ENCODE results near the gene POLA2. TPM values are rescaled to one million over a fixed set of nuclear protein-coding genes. Genes with fewer than 3 reads are reported as not detected.
A peak's percentile ranks its signal among the peaks of the same experiment; 100 is the strongest.
"Not testable (repeated sequence)": the region's sequence is repeated elsewhere in the genome, so short reads cannot be mapped to it uniquely, and the experiment has no call there.

Gene POLA2
- total RNA-seq, 1 experiment from 2014 or later, result 25.3 TPM

GRCh38 chr11:65243797-65244196 lies 18.0 kb upstream of the POLA2 start:
- Mint-ChIP-seq H3K27me3 (ENCODE audit: insufficient read depth, unreplicated experiment) (no peaks in the 10 kb centered on the region), H3K4me3 (ENCODE audit: unreplicated experiment) (no peak overlapping the region), H3K9me3 (ENCODE audit: unreplicated experiment) (peaks cover 11% of the 10 kb centered on the region), H3K27ac (ENCODE audit: unreplicated experiment) (no peak overlapping the region), H3K4me1 (ENCODE audit: low read depth, unreplicated experiment) (peaks cover 7% of the 10 kb centered on the region), H3K36me3 (ENCODE audit: insufficient read depth, unreplicated experiment) (no peaks in the 10 kb centered on the region)
- Histone ChIP-seq H3K4me1 (peaks cover 20% of the 10 kb centered on the region), H3K36me3 (ENCODE audit: control insufficient read depth, insufficient read depth, low read length) (no peaks in the 10 kb centered on the region), H3K4me3 (ENCODE audit: low read depth, low read length) (no peak overlapping the region), H3K27me3 (replicated peaks; ENCODE audit: control insufficient read depth, insufficient read depth, low read length) (no peaks in the 10 kb centered on the region), H3K9me3 (peaks cover 12% of the 10 kb centered on the region; the same call in 1 of the 2 replicates)
- BruUV-seq (replicated peaks), result no TSS peak
- POLR2A ChIA-PET, result no interaction called here
- no peak for DNase-seq
- intact Hi-C loops (cut with micrococcal nuclease; ENCODE audit: unreplicated experiment), result no loop called here
- TF ChIP-seq CTCF (IDR thresholded peaks at IDR 0.05; ENCODE audit: insufficient read depth in 1 of 2, low read depth in 1 of 2, low read length in 1 of 2, severe bottlenecking in 1 of 2, unreplicated experiment in 1 of 2), result no peak
- CTCF ChIA-PET, result interaction anchor here (0.7 kb wide), 1 partner anchor 40 kb away, joined by 4 read pairs; no protein-coding TSS in a partner anchor

DNA sequence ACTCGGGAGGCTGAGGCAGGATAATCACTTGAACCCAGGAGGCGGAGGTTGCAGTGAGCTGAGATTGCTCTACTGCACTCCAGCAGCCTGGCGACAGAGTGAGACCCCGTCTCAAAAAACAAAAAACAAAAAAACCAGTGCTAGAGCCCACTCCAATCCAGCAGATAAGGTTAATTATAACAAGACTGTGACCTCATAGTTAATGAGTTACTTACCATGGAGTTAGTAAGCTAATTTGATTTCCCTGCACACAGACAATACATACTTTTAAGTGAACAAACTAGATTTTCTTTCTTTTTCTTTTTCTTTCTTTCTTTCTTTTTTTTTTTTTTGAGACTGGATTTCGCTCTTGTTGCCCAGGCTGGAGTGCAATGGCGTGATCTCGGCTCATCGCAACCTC lies 16.7 kb upstream of the POLA2 start:
- Histone ChIP-seq H3K4me1 (peaks cover 20% of the 10 kb centered on the region), H3K9me3 (peaks cover 12% of the 10 kb centered on the region; the same call in 1 of the 2 replicates)
- H3K36me3 Mint-ChIP-seq (ENCODE audit: insufficient read depth, unreplicated experiment); DNase-seq; H3K27me3 ChIP-seq (replicated peaks; ENCODE audit: control insufficient read depth, insufficient read depth, low read length); BruUV-seq (replicated peaks); H3K36me3 ChIP-seq (ENCODE audit: control insufficient read depth, insufficient read depth, low read length); H3K27me3 Mint-ChIP-seq (ENCODE audit: insufficient read depth, unreplicated experiment); H3K4me3 ChIP-seq (ENCODE audit: low read depth, low read length); POLR2A ChIA-PET; H3K4me3 Mint-ChIP-seq (ENCODE audit: unreplicated experiment); H3K4me1 Mint-ChIP-seq (ENCODE audit: low read depth, unreplicated experiment); intact Hi-C loops (cut with micrococcal nuclease; ENCODE audit: unreplicated experiment); H3K27ac Mint-ChIP-seq (ENCODE audit: unreplicated experiment): not testable (repeated sequence)
- H3K9me3 Mint-ChIP-seq (ENCODE audit: unreplicated experiment), result peaks cover 11% of the 10 kb centered on the region
- CTCF ChIA-PET, result interaction anchor here (1.2 kb wide), 1 partner anchor 19 kb away, joined by 3 read pairs; no protein-coding TSS in a partner anchor

DNA sequence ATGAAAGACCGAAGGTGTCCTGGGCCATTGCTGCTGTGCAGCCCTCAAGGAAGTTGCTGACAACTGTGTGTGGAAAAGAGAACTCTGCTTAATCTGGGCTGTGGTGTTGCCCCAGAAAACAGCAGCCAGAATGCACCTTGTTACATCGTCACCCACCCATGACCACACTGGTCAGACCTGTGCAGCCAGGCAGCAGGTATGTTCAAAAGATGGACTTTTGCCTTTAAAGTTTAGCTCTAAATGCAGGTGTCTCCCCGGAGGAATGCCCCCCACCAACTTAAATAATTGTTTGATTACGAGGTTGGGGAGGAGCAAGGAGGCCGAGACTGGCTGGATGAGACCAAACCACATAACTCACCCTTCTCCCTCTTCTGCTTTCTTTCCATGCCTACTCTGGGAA lies 15.3 kb upstream of the POLA2 start:
- Mint-ChIP-seq H3K9me3 (ENCODE audit: unreplicated experiment) (peaks cover 11% of the 10 kb centered on the region), H3K27ac (ENCODE audit: unreplicated experiment) (peak overlapping the region; percentile 75), H3K36me3 (ENCODE audit: insufficient read depth, unreplicated experiment) (no peaks in the 10 kb centered on the region), H3K4me1 (ENCODE audit: low read depth, unreplicated experiment) (peaks cover 7% of the 10 kb centered on the region), H3K4me3 (ENCODE audit: unreplicated experiment) (no peak overlapping the region), H3K27me3 (ENCODE audit: insufficient read depth, unreplicated experiment) (no peaks in the 10 kb centered on the region)
- intact Hi-C loops (cut with micrococcal nuclease; ENCODE audit: unreplicated experiment), result no loop called here
- no TSS peak for BruUV-seq (replicated peaks)
- no peaks in the 10 kb centered on the region for H3K36me3 ChIP-seq (ENCODE audit: control insufficient read depth, insufficient read depth, low read length)
- H3K4me3 ChIP-seq (ENCODE audit: low read depth, low read length), result no peak overlapping the region
- H3K4me1 ChIP-seq, result peaks cover 20% of the 10 kb centered on the region
- POLR2A ChIA-PET, result interaction anchor here (0.6 to 0.9 kb wide), 2 partner anchors 29 to 87 kb away, joined by 3 to 9 read pairs; partner anchors contain the start of gene DPF2
- peak; percentile 66 to 77 for DNase-seq
- CTCF ChIA-PET, result interaction anchor here (0.6 to 3.0 kb wide), 4 partner anchors 16 to 69 kb away, joined by 3 to 13 read pairs (median 8); partner anchors contain the start of gene POLA2
- peaks cover 9% of the 10 kb centered on the region; the same call in 1 of the 2 replicates for H3K9me3 ChIP-seq
- TF ChIP-seq CTCF (IDR thresholded peaks at IDR 0.05; ENCODE audit: insufficient read depth in 1 of 2, low read depth in 1 of 2, low read length in 1 of 2, severe bottlenecking in 1 of 2, unreplicated experiment in 1 of 2), result no peak
- H3K27me3 ChIP-seq (replicated peaks; ENCODE audit: control insufficient read depth, insufficient read depth, low read length), result no peaks in the 10 kb centered on the region

DNA sequence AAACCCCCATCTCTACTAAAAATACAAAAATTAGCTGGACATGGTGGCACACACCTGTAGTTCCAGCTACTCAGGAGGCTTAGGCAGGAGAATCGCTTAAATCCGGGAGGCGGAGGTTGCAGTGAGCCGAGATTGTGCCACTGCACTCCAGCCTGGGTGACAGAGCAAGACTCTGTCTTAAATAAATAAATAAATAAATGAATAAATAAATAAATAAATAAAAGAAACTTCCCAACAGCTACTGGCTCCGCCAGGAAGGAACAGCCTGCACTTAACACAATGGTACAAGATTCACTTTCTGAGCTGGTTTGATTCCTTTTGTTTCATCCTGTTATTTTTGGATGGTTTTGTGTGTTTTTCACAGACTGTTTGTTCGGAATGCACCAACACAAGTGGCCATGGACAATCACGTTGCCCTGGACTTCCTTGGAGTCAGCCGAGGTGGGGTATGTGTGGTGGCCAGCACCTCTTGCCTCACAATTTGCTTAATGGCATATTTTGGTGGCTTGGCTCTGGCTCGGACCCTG lies 13.5 kb upstream of the POLA2 start:
- H3K9me3 ChIP-seq; H3K36me3 ChIP-seq (ENCODE audit: control insufficient read depth, insufficient read depth, low read length); H3K27me3 Mint-ChIP-seq (ENCODE audit: insufficient read depth, unreplicated experiment); H3K36me3 Mint-ChIP-seq (ENCODE audit: insufficient read depth, unreplicated experiment); intact Hi-C loops (cut with micrococcal nuclease; ENCODE audit: unreplicated experiment); POLR2A ChIA-PET; BruUV-seq (replicated peaks); H3K27ac Mint-ChIP-seq (ENCODE audit: unreplicated experiment); H3K4me3 ChIP-seq (ENCODE audit: low read depth, low read length); H3K4me1 Mint-ChIP-seq (ENCODE audit: low read depth, unreplicated experiment); H3K27me3 ChIP-seq (replicated peaks; ENCODE audit: control insufficient read depth, insufficient read depth, low read length); DNase-seq; H3K4me3 Mint-ChIP-seq (ENCODE audit: unreplicated experiment); H3K9me3 Mint-ChIP-seq (ENCODE audit: unreplicated experiment): not testable (repeated sequence)
- CTCF ChIA-PET, result interaction anchor here (3.0 kb wide), 1 partner anchor 23 kb away, joined by 11 read pairs; no protein-coding TSS in a partner anchor
- H3K4me1 ChIP-seq, result peaks cover 20% of the 10 kb centered on the region
